Hindlimb muscle (tissue), 1 donor: ENCODE data around the gene DCHS2. TPM values are rescaled to one million over a fixed set of nuclear protein-coding genes. Genes with fewer than 3 reads are reported as not detected.
A peak's percentile ranks its signal among the peaks of the same experiment; 100 is the strongest.

ENCODE experiments used
- DNase-seq: peaks from one replicate; pipeline ENCODE4 v3.0.0-alpha.2; 2013
- polyA plus RNA-seq: library from polyadenylated mRNA; unstranded; fragments of 120-200 nt; gene quantifications from one replicate; pipeline ENCODE4 v1.2.1, GENCODE V29; 2013; ENCODE audit not compliant: insufficient read length

DCHS2 gene
- polyA plus RNA-seq: 3.0 TPM

- peak; percentile 80 for DNase-seq
Observed at GRCh38 chr4:154491341-154492271, at the start of gene DCHS2. DCHS2 (minus strand) TSS chr4:154491799; CDS start chr4:154491355, 444 bp downstream.

GRCh38 chr4:154534296-154534695 lies 42.7 kb upstream of the DCHS2 start:
- no peak for DNase-seq

- DNase-seq: peak; percentile 37
Observed at GRCh38 chr4:154529728-154530519, 38.3 kb upstream of the DCHS2 start.

GRCh38 chr4:154528869-154529268 lies 37.3 kb upstream of the DCHS2 start:
- no peak for DNase-seq

- no peak for DNase-seq
Observed at GRCh38 chr4:154527308-154527707, 35.7 kb upstream of the DCHS2 start.

GRCh38 chr4:154526151-154526550 lies 34.6 kb upstream of the DCHS2 start:
- DNase-seq: no peak

GRCh38 chr4:154521607-154522006 lies 30.0 kb upstream of the DCHS2 start:
- DNase-seq: no peak

GRCh38 chr4:154519214-154519613 lies 27.6 kb upstream of the DCHS2 start:
- DNase-seq: no peak

- DNase-seq: no peak
Observed at GRCh38 chr4:154517591-154517990, 26.0 kb upstream of the DCHS2 start.

- no peak for DNase-seq
Observed at GRCh38 chr4:154516318-154517029, 24.9 kb upstream of the DCHS2 start.

- DNase-seq: no peak
Observed at GRCh38 chr4:154511981-154512380, 20.4 kb upstream of the DCHS2 start.

- no peak for DNase-seq
Observed at GRCh38 chr4:154511548-154511947, 19.9 kb upstream of the DCHS2 start.

GRCh38 chr4:154507156-154507555 lies 15.6 kb upstream of the DCHS2 start:
- no peak for DNase-seq

GRCh38 chr4:154506253-154506652 lies 14.7 kb upstream of the DCHS2 start:
- DNase-seq: peak; percentile 71

- no peak for DNase-seq
Observed at GRCh38 chr4:154503598-154503997, 12.0 kb upstream of the DCHS2 start.

GRCh38 chr4:154502111-154502510 lies 10.5 kb upstream of the DCHS2 start:
- DNase-seq: no peak

GRCh38 chr4:154497889-154498288 lies 6.3 kb upstream of the DCHS2 start:
- DNase-seq: peak; percentile 61

- DNase-seq: no peak
Observed at GRCh38 chr4:154495867-154496266, 4.3 kb upstream of the DCHS2 start.

GRCh38 chr4:154492288-154492687 lies 689 bp upstream of the DCHS2 start:
- no peak for DNase-seq

GRCh38 chr4:154490583-154491340 lies 837 bp downstream of the DCHS2 start:
- DNase-seq: peak; percentile 65

- no peak for DNase-seq
Observed at GRCh38 chr4:154490234-154490582, 1.4 kb downstream of the DCHS2 start.
